ENCODE results near the gene AAMP.

DNA sequence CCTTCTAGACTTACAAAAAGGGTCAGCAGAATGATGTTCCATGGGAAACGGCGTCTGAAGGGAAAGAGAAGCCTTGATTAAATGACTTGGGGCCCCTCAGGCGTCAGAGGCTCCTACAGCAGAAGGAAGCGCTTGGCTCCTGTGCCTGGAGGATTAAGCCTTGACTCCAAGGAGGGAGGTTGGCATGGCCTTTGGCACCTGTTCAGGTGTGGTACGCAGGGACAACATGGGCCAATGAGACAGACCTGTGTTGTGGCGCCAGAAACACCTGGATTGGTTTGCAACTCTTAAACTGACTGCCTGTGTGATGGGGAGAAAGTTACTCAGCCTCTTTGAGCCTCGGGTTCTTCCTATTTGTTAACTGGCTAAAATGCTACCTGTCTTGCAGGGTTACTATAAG lies 8.0 kb upstream of the AAMP start:
- TF ChIP-seq ZNF175 (tag by site-specific recombination; IDR thresholded peaks at IDR 0.05), result no peak
- TF ChIP-seq, protein P1, sequence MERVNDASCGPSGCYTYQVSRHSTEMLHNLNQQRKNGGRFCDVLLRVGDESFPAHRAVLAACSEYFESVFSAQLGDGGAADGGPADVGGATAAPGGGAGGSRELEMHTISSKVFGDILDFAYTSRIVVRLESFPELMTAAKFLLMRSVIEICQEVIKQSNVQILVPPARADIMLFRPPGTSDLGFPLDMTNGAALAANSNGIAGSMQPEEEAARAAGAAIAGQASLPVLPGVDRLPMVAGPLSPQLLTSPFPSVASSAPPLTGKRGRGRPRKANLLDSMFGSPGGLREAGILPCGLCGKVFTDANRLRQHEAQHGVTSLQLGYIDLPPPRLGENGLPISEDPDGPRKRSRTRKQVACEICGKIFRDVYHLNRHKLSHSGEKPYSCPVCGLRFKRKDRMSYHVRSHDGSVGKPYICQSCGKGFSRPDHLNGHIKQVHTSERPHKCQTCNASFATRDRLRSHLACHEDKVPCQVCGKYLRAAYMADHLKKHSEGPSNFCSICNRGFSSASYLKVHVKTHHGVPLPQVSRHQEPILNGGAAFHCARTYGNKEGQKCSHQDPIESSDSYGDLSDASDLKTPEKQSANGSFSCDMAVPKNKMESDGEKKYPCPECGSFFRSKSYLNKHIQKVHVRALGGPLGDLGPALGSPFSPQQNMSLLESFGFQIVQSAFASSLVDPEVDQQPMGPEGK (tag by site-specific recombination; IDR thresholded peaks at IDR 0.05), result no peak
- TF ChIP-seq, protein P2, sequence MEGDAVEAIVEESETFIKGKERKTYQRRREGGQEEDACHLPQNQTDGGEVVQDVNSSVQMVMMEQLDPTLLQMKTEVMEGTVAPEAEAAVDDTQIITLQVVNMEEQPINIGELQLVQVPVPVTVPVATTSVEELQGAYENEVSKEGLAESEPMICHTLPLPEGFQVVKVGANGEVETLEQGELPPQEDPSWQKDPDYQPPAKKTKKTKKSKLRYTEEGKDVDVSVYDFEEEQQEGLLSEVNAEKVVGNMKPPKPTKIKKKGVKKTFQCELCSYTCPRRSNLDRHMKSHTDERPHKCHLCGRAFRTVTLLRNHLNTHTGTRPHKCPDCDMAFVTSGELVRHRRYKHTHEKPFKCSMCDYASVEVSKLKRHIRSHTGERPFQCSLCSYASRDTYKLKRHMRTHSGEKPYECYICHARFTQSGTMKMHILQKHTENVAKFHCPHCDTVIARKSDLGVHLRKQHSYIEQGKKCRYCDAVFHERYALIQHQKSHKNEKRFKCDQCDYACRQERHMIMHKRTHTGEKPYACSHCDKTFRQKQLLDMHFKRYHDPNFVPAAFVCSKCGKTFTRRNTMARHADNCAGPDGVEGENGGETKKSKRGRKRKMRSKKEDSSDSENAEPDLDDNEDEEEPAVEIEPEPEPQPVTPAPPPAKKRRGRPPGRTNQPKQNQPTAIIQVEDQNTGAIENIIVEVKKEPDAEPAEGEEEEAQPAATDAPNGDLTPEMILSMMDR (tag by site-specific recombination; IDR thresholded peaks at IDR 0.05), result no peak
- TF ChIP-seq, protein P3, sequence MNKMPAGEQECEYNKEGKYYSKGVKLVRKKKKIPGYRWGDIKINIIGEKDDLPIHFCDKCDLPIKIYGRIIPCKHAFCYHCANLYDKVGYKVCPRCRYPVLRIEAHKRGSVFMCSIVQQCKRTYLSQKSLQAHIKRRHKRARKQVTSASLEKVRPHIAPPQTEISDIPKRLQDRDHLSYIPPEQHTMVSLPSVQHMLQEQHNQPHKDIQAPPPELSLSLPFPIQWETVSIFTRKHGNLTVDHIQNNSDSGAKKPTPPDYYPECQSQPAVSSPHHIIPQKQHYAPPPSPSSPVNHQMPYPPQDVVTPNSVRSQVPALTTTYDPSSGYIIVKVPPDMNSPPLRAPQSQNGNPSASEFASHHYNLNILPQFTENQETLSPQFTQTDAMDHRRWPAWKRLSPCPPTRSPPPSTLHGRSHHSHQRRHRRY (tag by site-specific recombination; IDR thresholded peaks at IDR 0.05), result no peak
- no peak for TF ChIP-seq ZNF10 (tag by site-specific recombination; IDR thresholded peaks at IDR 0.05)
- TF ChIP-seq, protein P4, sequence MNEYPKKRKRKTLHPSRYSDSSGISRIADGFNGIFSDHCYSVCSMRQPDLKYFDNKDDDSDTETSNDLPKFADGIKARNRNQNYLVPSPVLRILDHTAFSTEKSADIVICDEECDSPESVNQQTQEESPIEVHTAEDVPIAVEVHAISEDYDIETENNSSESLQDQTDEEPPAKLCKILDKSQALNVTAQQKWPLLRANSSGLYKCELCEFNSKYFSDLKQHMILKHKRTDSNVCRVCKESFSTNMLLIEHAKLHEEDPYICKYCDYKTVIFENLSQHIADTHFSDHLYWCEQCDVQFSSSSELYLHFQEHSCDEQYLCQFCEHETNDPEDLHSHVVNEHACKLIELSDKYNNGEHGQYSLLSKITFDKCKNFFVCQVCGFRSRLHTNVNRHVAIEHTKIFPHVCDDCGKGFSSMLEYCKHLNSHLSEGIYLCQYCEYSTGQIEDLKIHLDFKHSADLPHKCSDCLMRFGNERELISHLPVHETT (tag by site-specific recombination; IDR thresholded peaks at IDR 0.05), result no peak
- TF ChIP-seq ZBTB48 (tag by site-specific recombination; IDR thresholded peaks at IDR 0.05), result no peak

Data from HEK293 (cell line).